Tibial artery (tissue), 4 donors: Measurements from ENCODE around the gene ATP2C1.
"Not testable (repeated sequence)": the region's sequence is repeated elsewhere in the genome, so short reads cannot be mapped to it uniquely, and the experiment has no call there.

Experiments
- DNase-seq, 2 donors: peaks; one replicate each; pipeline ENCODE4 v3.0.0-alpha.2; 2019
- H3K27ac ChIP-seq, 2 donors: fragments of 200-600 bp; sonication (generic) in 1 of 2; 1 replicate in 1 of 2; 2 replicates in 1 of 2; pipeline ENCODE4 v1.5.1; 2018 to 2019; ENCODE audit warnings: mild to moderate bottlenecking in 1 of 2
- H3K27me3 ChIP-seq, 2 donors: fragments of 200-600 bp; sonication (generic) in 1 of 2; one replicate each; pipeline versions ENCODE4 v1.5.1 to v1.6.0; 2016 to 2019
- H3K36me3 ChIP-seq, 3 donors: fragments of 200-600 bp; sonication (generic) in 2 of 3; one replicate each; pipeline ENCODE4 v1.5.1; 2016 to 2019; ENCODE audit warnings: mild to moderate bottlenecking in 2 of 3
- H3K4me1 ChIP-seq, 4 donors: fragments of 200-600 bp; sonication (generic) in 2 of 4; 1 replicate in 3 of 4; 2 replicates in 1 of 4; pipeline ENCODE4 v1.5.1; 2016 to 2019
- H3K4me3 ChIP-seq, 2 donors: fragments of 200-600 bp; sonication (generic) in 1 of 2; 1 replicate in 1 of 2; 2 replicates in 1 of 2; pipeline ENCODE4 v1.5.1; 2018 to 2019; ENCODE audit warnings: mild to moderate bottlenecking in 2 of 2
- H3K9me3 ChIP-seq, 3 donors: fragments of 200-600 bp; sonication (generic) in 1 of 3; one replicate each; pipeline ENCODE4 v1.5.1; 2016 to 2019
- CTCF ChIP-seq, 2 experiments: fragments of 200-600 bp in 1 of 2; fragments of 450-650 bp in 1 of 2; IDR thresholded peaks; one replicate each; pipeline ENCODE4 v1.5.1; 2017 to 2019; ENCODE audit warnings: antibody characterized with exemption in 2 of 2, mild to moderate bottlenecking in 1 of 2, moderate library complexity in 1 of 2
- intact Hi-C: fragments of 100-400 bp; cut with DNase I; formaldehyde crosslinking; loops from one replicate; pipeline ENCODE4 v1.15.0; 2023; ENCODE audit warnings: low total_unique reads

Gene ATP2C1

GRCh38 chr3:130963444-130963843, 69.6 kb downstream of the ATP2C1 start:
- Histone ChIP-seq H3K36me3 (peaks cover 44 to 60% (median 48%) of the 10 kb centered on the region in 3 donors), H3K27me3 (no peaks in the 10 kb centered on the region), H3K27ac (no peak overlapping the region), H3K4me1 (no peaks in the 10 kb centered on the region), H3K9me3 (no peaks in the 10 kb centered on the region), H3K4me3 (no peak overlapping the region)
- TF ChIP-seq CTCF (IDR thresholded peaks at IDR 0.05): no peak
- intact Hi-C loops: no loop called here
- no peak for DNase-seq

- H3K36me3 ChIP-seq: peaks cover 46 to 61% (median 48%) of the 10 kb centered on the region in 3 donors
These were observed 70.0 kb downstream of the ATP2C1 start for GRCh38 chr3:130963878-130964277.

GRCh38 chr3:130967281-130967680, 73.4 kb downstream of the ATP2C1 start:
- intact Hi-C loops: no loop called here
- no peak for TF ChIP-seq CTCF (IDR thresholded peaks at IDR 0.05)
- H3K4me1 ChIP-seq: no peaks in the 10 kb centered on the region
- no peak for DNase-seq
- H3K4me3 ChIP-seq: no peak overlapping the region
- H3K27ac ChIP-seq: no peak overlapping the region
- H3K27me3 ChIP-seq: no peaks in the 10 kb centered on the region
- no peaks in the 10 kb centered on the region for H3K9me3 ChIP-seq
- H3K36me3 ChIP-seq: peaks cover 58 to 72% (median 61%) of the 10 kb centered on the region in 3 donors

More at GRCh38 chr3:130963878-130964277, 70.0 kb downstream of the ATP2C1 start:
- H3K27me3 ChIP-seq: no peaks in the 10 kb centered on the region
- intact Hi-C loops: no loop called here
- no peak overlapping the region for H3K27ac ChIP-seq
- no peak overlapping the region for H3K4me3 ChIP-seq
- DNase-seq: no peak
- no peaks in the 10 kb centered on the region for H3K4me1 ChIP-seq
- no peak for TF ChIP-seq CTCF (IDR thresholded peaks at IDR 0.05)
- H3K9me3 ChIP-seq: no peaks in the 10 kb centered on the region

GRCh38 chr3:130968221-130968620, 74.3 kb downstream of the ATP2C1 start:
- H3K36me3 ChIP-seq: peaks cover 59 to 72% (median 61%) of the 10 kb centered on the region in 3 donors

GRCh38 chr3:130969621-130970020, 75.7 kb downstream of the ATP2C1 start:
- Histone ChIP-seq H3K27ac (no peak overlapping the region), H3K27me3 (no peaks in the 10 kb centered on the region), H3K4me3 (no peak overlapping the region), H3K36me3 (peaks cover 51 to 66% (median 57%) of the 10 kb centered on the region in 3 donors), H3K9me3 (no peaks in the 10 kb centered on the region), H3K4me1 (no peaks in the 10 kb centered on the region)
- TF ChIP-seq CTCF (IDR thresholded peaks at IDR 0.05): no peak
- intact Hi-C loops: no loop called here
- DNase-seq: no peak

More at GRCh38 chr3:130968221-130968620, 74.3 kb downstream of the ATP2C1 start:
- no peaks in the 10 kb centered on the region for H3K9me3 ChIP-seq
- intact Hi-C loops: no loop called here
- no peak overlapping the region for H3K4me3 ChIP-seq
- no peak for DNase-seq
- H3K4me1 ChIP-seq: no peaks in the 10 kb centered on the region
- no peak for TF ChIP-seq CTCF (IDR thresholded peaks at IDR 0.05)
- no peaks in the 10 kb centered on the region for H3K27me3 ChIP-seq
- H3K27ac ChIP-seq: no peak overlapping the region

GRCh38 chr3:130971208-130971607, 77.3 kb downstream of the ATP2C1 start:
- Histone ChIP-seq H3K4me1 (no peaks in the 10 kb centered on the region), H3K27ac (no peak overlapping the region), H3K4me3 (no peak overlapping the region), H3K36me3 (peaks cover 41 to 63% (median 49%) of the 10 kb centered on the region in 3 donors), H3K27me3 (no peaks in the 10 kb centered on the region), H3K9me3 (no peaks in the 10 kb centered on the region)
- no peak for TF ChIP-seq CTCF (IDR thresholded peaks at IDR 0.05)
- DNase-seq: no peak
- intact Hi-C loops: no loop called here

GRCh38 chr3:130972592-130972991, 78.7 kb downstream of the ATP2C1 start:
- H3K4me3 ChIP-seq, DNase-seq, H3K27ac ChIP-seq, intact Hi-C loops, H3K4me1 ChIP-seq, H3K9me3 ChIP-seq, H3K27me3 ChIP-seq: not testable (repeated sequence)
- peaks cover 42 to 59% (median 43%) of the 10 kb centered on the region in 3 donors for H3K36me3 ChIP-seq
